Ascending aorta (tissue), 2 donors: ENCODE measurements around the gene GPR176. TPM values are rescaled to one million over a fixed set of nuclear protein-coding genes. Genes with fewer than 3 reads are reported as not detected.

Source experiments
- DNase-seq, 2 donors: peaks; one replicate each; pipeline ENCODE4 v3.0.0-alpha.2; 2019; ENCODE audit warnings: low spot score in 2 of 2
- H3K27ac ChIP-seq, 2 donors: fragments of 200-600 bp; sonication (generic); one replicate each; pipeline ENCODE4 v1.5.1; 2016 to 2017; ENCODE audit warnings: mild to moderate bottlenecking in 1 of 2
- H3K27me3 ChIP-seq: fragments of 200-600 bp; sonication (generic); one replicate; pipeline ENCODE4 v1.5.1; 2017
- H3K36me3 ChIP-seq, 2 donors: fragments of 200-600 bp; sonication (generic); one replicate each; pipeline ENCODE4 v1.5.1; 2016
- H3K4me1 ChIP-seq, 2 donors: fragments of 200-600 bp; sonication (generic); one replicate each; pipeline ENCODE4 v1.5.1; 2016 to 2017; ENCODE audit warnings: mild to moderate bottlenecking in 1 of 2
- H3K4me3 ChIP-seq, 2 donors: fragments of 200-600 bp; sonication (generic); one replicate each; pipeline ENCODE4 v1.5.1; 2016 to 2017; ENCODE audit warnings: mild to moderate bottlenecking in 1 of 2
- H3K9me3 ChIP-seq, 2 donors: fragments of 200-600 bp; sonication (generic); one replicate each; pipeline ENCODE4 v1.5.1; 2016
- intact Hi-C: fragments of 100-400 bp; cut with DNase I; formaldehyde crosslinking; loops from one replicate; pipeline ENCODE4 v1.15.1; 2023
- total RNA-seq: library from RNA; depleted of rRNA; stranded (reverse); fragments of >200 nt; gene quantifications from one replicate; pipeline ENCODE4 v1.1.0, GENCODE V29; 2016
- TF ChIP-seq, protein P1 (sequence below), 3 experiments: fragments of 200-600 bp in 2 of 3; fragments of 450-650 bp in 1 of 3; sonication (generic) in 2 of 3; IDR thresholded peaks; one replicate each; pipeline ENCODE4 v1.5.1; 2016 to 2019; ENCODE audit warnings: antibody characterized with exemption in 3 of 3, mild to moderate bottlenecking in 1 of 3, moderate library complexity in 1 of 3

GPR176 gene
- total RNA-seq, 1 donor from 2014 or later, result 99.1 TPM

DNA sequence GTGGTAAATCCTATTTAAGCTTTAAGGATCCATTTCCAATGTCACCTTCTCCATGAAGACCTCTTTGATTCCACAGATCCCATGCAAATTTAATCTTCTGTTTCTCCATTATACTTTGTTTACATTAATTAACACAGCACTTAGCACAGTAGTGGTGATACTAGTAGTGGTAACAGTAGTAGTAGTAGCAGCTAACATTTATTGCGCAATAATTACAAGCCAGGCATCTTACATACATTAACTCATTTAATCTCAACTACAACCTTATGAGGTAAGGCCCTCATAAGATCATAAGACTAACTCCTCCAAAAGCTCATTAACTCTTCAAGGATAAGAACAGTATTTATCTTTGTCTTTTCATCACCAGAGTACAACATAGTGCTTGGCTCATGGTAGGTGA, 82.6 kb downstream of the GPR176 start:
- H3K4me1 ChIP-seq, result no peaks in the 10 kb centered on the region
- no peak overlapping the region for H3K27ac ChIP-seq
- no peaks in the 10 kb centered on the region for H3K27me3 ChIP-seq
- no peaks in the 10 kb centered on the region for H3K36me3 ChIP-seq
- no peak for DNase-seq
- no peak overlapping the region for H3K4me3 ChIP-seq
- intact Hi-C loops, result no loop called here
- H3K9me3 ChIP-seq, result no peaks in the 10 kb centered on the region
- TF ChIP-seq, protein P1, sequence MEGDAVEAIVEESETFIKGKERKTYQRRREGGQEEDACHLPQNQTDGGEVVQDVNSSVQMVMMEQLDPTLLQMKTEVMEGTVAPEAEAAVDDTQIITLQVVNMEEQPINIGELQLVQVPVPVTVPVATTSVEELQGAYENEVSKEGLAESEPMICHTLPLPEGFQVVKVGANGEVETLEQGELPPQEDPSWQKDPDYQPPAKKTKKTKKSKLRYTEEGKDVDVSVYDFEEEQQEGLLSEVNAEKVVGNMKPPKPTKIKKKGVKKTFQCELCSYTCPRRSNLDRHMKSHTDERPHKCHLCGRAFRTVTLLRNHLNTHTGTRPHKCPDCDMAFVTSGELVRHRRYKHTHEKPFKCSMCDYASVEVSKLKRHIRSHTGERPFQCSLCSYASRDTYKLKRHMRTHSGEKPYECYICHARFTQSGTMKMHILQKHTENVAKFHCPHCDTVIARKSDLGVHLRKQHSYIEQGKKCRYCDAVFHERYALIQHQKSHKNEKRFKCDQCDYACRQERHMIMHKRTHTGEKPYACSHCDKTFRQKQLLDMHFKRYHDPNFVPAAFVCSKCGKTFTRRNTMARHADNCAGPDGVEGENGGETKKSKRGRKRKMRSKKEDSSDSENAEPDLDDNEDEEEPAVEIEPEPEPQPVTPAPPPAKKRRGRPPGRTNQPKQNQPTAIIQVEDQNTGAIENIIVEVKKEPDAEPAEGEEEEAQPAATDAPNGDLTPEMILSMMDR (IDR thresholded peaks at IDR 0.05), result no peak

DNA sequence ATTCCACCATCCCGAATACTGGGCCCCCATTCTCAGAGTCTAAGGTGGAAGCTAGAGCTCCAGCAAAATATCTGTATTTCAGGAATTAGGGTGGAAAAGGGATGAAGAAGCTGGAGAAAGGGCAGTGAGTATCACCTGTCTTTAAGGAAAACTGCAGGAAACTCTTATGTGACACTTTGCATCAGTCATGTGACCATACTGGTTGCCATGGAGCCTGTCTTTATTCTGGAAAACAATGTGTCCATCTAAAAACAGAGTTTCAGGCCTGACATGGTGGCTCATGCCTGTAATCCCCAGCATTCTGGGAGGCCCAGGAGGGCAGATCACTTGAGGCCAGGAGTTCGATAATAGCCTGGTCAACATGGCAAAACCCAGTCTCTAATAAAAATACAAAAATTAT, 84.5 kb downstream of the GPR176 start:
- TF ChIP-seq, protein P1 (IDR thresholded peaks at IDR 0.05), result no peak
- no peaks in the 10 kb centered on the region for H3K9me3 ChIP-seq
- no peaks in the 10 kb centered on the region for H3K27me3 ChIP-seq
- no peak overlapping the region for H3K4me3 ChIP-seq
- H3K27ac ChIP-seq, result no peak overlapping the region
- H3K36me3 ChIP-seq, result no peaks in the 10 kb centered on the region
- no peak for DNase-seq
- no peaks in the 10 kb centered on the region for H3K4me1 ChIP-seq
- intact Hi-C loops, result no loop called here

DNA sequence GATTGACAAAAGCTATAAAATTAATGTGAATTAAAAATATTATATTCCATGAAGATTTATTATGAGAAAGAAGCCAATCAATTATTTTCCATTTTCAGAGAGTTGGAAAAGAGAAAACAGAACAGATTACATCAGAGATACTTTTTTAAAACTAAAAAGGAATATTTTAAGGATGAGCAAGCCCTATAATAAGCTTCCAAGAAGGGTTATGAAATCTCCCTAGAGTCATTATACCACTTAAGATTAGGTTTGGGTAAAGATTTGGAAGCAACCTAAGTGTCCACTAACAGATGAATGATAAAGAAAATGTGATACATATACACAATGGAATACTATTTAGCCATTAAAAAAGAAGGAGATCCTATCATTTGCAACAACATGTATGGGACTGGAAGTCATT, 85.8 kb downstream of the GPR176 start:
- Histone ChIP-seq H3K27ac (no peak overlapping the region), H3K9me3 (no peaks in the 10 kb centered on the region), H3K36me3 (no peaks in the 10 kb centered on the region), H3K27me3 (no peaks in the 10 kb centered on the region), H3K4me1 (no peaks in the 10 kb centered on the region), H3K4me3 (no peak overlapping the region)
- TF ChIP-seq, protein P1 (IDR thresholded peaks at IDR 0.05), result no peak
- no peak for DNase-seq
- intact Hi-C loops, result no loop called here

DNA sequence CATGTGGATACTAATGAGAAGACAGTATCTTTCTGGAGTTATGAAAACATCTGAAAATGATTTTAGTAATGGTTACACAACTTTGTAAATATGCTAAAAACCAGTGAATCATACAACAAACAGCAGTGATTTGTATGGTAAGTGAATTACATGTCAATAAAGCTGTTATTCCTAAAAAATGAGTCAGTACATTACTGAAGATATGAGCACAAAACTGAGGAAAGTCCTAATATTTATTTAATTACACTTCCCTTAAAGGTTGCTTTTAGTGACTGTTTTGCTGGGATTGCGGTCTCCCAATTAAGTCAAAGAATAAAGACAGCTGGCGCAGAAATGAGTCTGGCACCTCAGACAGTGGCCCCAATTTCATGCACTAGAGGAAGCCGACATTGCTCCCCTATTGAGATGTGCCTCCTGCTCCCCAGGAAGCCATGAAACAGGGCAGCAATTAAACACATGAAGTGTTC, 86.5 kb downstream of the GPR176 start:
- Histone ChIP-seq H3K27ac (no peak overlapping the region), H3K27me3 (no peaks in the 10 kb centered on the region), H3K4me1 (no peaks in the 10 kb centered on the region), H3K4me3 (no peak overlapping the region), H3K9me3 (no peaks in the 10 kb centered on the region), H3K36me3 (no peaks in the 10 kb centered on the region)
- TF ChIP-seq, protein P1 (IDR thresholded peaks at IDR 0.05), result no peak
- DNase-seq, result no peak
- intact Hi-C loops, result no loop called here

DNA sequence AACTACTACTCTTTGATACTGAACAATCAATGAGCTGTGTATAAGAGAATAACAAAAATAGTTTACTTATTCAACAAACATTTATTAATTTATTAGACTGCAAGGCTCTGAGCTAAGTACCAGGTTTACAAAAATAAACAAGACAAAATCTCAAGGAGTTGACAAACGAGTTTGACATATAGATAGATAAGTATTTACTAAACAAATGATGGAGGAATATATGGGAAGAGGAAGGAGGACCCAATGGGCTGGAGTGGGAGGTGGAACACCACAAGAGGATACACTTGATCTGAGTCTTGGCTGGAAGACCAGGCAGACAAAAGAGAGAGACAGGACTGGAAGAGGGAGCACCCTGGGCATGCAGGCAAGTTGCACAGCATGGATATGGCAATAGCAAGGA, 89.9 kb downstream of the GPR176 start:
- Histone ChIP-seq H3K27me3 (no peaks in the 10 kb centered on the region), H3K27ac (no peak overlapping the region), H3K4me3 (no peak overlapping the region), H3K4me1 (no peaks in the 10 kb centered on the region), H3K36me3 (no peaks in the 10 kb centered on the region), H3K9me3 (no peaks in the 10 kb centered on the region)
- no peak for DNase-seq
- intact Hi-C loops, result no loop called here
- TF ChIP-seq, protein P1 (IDR thresholded peaks at IDR 0.05), result no peak

DNA sequence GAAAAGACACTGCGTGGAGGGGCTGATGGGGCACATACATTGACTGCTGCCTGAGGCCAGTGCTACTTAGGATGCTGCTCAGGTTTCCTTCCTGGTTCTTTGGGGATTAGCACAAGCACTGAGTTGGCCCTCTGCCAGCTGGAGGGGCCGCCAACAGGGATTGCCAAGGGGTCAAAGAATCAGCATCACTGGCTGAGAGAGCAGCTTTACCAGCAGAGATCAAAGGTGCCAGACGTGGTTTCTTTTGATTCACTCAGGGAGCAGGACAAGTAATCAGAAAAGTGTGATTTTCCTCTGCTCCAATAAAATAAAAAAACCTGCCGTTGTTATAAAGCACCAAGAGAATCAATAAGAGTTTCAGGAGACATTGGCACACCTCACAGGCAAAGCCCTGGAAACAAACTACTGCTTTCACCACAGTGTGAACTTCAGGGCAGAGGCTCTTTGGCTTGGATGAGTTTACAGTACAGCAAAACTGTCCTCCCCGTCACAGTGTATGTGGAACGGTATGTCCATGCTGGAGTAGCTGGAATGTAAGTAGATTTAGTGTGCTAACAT, 91.6 kb downstream of the GPR176 start:
- H3K27ac ChIP-seq, result no peak overlapping the region
- DNase-seq, result no peak
- no peak overlapping the region for H3K4me3 ChIP-seq

More for the DNA sequence above, 91.6 kb downstream of the GPR176 start:
- Histone ChIP-seq H3K36me3 (no peaks in the 10 kb centered on the region), H3K9me3 (no peaks in the 10 kb centered on the region), H3K4me1 (no peaks in the 10 kb centered on the region), H3K27me3 (no peaks in the 10 kb centered on the region)
- intact Hi-C loops, result no loop called here
- TF ChIP-seq, protein P1 (IDR thresholded peaks at IDR 0.05), result no peak
